ENCODE results near the gene ADGRG6. TPM values are rescaled to one million over a fixed set of nuclear protein-coding genes. Genes with fewer than 3 reads are reported as not detected.

The ADGRG6 gene
- total RNA-seq, 1 experiment from 2014 or later: 259 TPM

GRCh38 chr6:142339968-142340658, 38.3 kb downstream of the ADGRG6 start:
- Histone ChIP-seq H3K27me3 (ENCODE audit: control insufficient read depth, insufficient read depth, low read length) (no peaks in the 10 kb centered on the region), H3K4me3 (ENCODE audit: low read depth in 2 of 2, low read length in 2 of 2) (no peak overlapping the region), H3K9me3 (ENCODE audit: control insufficient read depth, insufficient read depth, low read depth, low read length) (no peaks in the 10 kb centered on the region), H3K27ac (ENCODE audit: low read length) (peak overlapping the region; percentile 58), H3K4me1 (ENCODE audit: control insufficient read depth, insufficient read depth, low read length) (peaks cover 89% of the 10 kb centered on the region), H3K36me3 (ENCODE audit: control insufficient read depth, insufficient read depth, low read length) (no peaks in the 10 kb centered on the region)
- intact Hi-C loops (cut with micrococcal nuclease; ENCODE audit: unreplicated experiment): no loop called here
- no peak for TF ChIP-seq CTCF (IDR thresholded peaks at IDR 0.05)
- TF ChIP-seq POLR2AphosphoS5 (IDR thresholded peaks at IDR 0.05; ENCODE audit: low read depth, low read length): no peak
- POLR2A ChIA-PET: interaction anchor here (0.7 kb wide), 1 partner anchor 17 kb away, joined by 3 read pairs; no protein-coding TSS in a partner anchor
- CTCF ChIA-PET: no interaction called here
- ATAC-seq (no peak), DNase-seq (ENCODE audit: low read depth, low spot score) (no peak)
- in situ Hi-C loops (cut with HindIII; ENCODE audit: low pct_unique_long_range_greater_than_20kb, low sequenced_read_pairs): no loop called here
- no TSS peak for BruUV-seq (replicated peaks)

- TF ChIP-seq CTCF (IDR thresholded peaks at IDR 0.05) (no peak), TCF7L2 (IDR thresholded peaks at IDR 0.05; ENCODE audit: low read depth, low read length) (no peak), REST (IDR thresholded peaks at IDR 0.05; ENCODE audit: insufficient read depth in 1 of 2, low read depth in 2 of 2, low read length in 1 of 2) (no peak), POLR2AphosphoS5 (IDR thresholded peaks at IDR 0.05; ENCODE audit: low read depth, low read length) (no peak), SIN3A (IDR thresholded peaks at IDR 0.05; ENCODE audit: borderline replicate concordance, insufficient read depth, low read depth, low read length) (no peak)
- H3K4me3 ChIP-seq (ENCODE audit: low read depth in 2 of 2, low read length in 2 of 2): no peak overlapping the region
- no peak for DNase-seq (ENCODE audit: low read depth, low spot score)
- CTCF ChIA-PET: no interaction called here
- intact Hi-C loops (cut with micrococcal nuclease; ENCODE audit: unreplicated experiment): no loop called here
- in situ Hi-C loops (cut with HindIII; ENCODE audit: low pct_unique_long_range_greater_than_20kb, low sequenced_read_pairs): no loop called here
- no peak for ATAC-seq
- peaks cover 4% of the 10 kb centered on the region; the same call in 1 of the 2 replicates for H3K9me3 ChIP-seq (ENCODE audit: control insufficient read depth, insufficient read depth, low read depth, low read length)
- H3K36me3 ChIP-seq (ENCODE audit: control insufficient read depth, insufficient read depth, low read length): no peaks in the 10 kb centered on the region
- H3K27me3 ChIP-seq (ENCODE audit: control insufficient read depth, insufficient read depth, low read length): no peaks in the 10 kb centered on the region
- H3K4me1 ChIP-seq (ENCODE audit: control insufficient read depth, insufficient read depth, low read length): peaks cover 71% of the 10 kb centered on the region
- no TSS peak for BruUV-seq (replicated peaks)
- POLR2A ChIA-PET: no interaction called here
- H3K27ac ChIP-seq (ENCODE audit: low read length): peak overlapping the region; percentile 87
Observed at GRCh38 chr6:142341855-142342330, 40.1 kb downstream of the ADGRG6 start.
